Parathyroid adenoma (tissue), 2 donors: ENCODE measurements around the gene PTPRT.

Source experiments
- H2AFZ ChIP-seq: fragments of 300-600 bp; sonication (generic); one replicate; pipeline ENCODE4 v1.7.0; 2017; ENCODE audit warnings: antibody characterized with exemption, mild to moderate bottlenecking
- H3K27ac ChIP-seq: fragments of 300-600 bp; sonication (generic); one replicate; pipeline ENCODE4 v1.7.0; 2017
- H3K27me3 ChIP-seq: fragments of 300-600 bp; sonication (generic); one replicate; pipeline ENCODE4 v1.7.0; 2017; ENCODE audit warnings: low read length; ENCODE audit not compliant: control insufficient read depth, insufficient read depth
- H3K36me3 ChIP-seq: fragments of 300-600 bp; sonication (generic); one replicate; pipeline ENCODE4 v1.7.0; 2017; ENCODE audit warnings: low read length; ENCODE audit not compliant: control insufficient read depth, insufficient read depth
- H3K4me1 ChIP-seq: fragments of 300-600 bp; sonication (generic); one replicate; pipeline ENCODE4 v1.7.0; 2017; ENCODE audit warnings: control low read depth
- H3K4me2 ChIP-seq: fragments of 300-600 bp; sonication (generic); one replicate; pipeline ENCODE4 v1.7.0; 2017; ENCODE audit warnings: low read length
- H3K4me3 ChIP-seq: fragments of 300-600 bp; sonication (generic); one replicate; pipeline ENCODE4 v1.7.0; 2017; ENCODE audit warnings: low read depth, low read length
- H3K79me2 ChIP-seq: fragments of 300-600 bp; sonication (generic); one replicate; pipeline ENCODE4 v1.7.0; 2017; ENCODE audit warnings: control low read depth
- H3K9ac ChIP-seq: fragments of 300-600 bp; sonication (generic); one replicate; pipeline ENCODE4 v1.7.0; 2017; ENCODE audit warnings: mild to moderate bottlenecking
- H3K9me3 ChIP-seq: fragments of 300-600 bp; sonication (generic); one replicate; pipeline ENCODE4 v1.7.0; 2017; ENCODE audit warnings: low read length; ENCODE audit not compliant: control insufficient read depth
- TF ChIP-seq, protein P1 (sequence below): fragments of 300-600 bp; sonication (generic); IDR thresholded peaks from one replicate; pipeline ENCODE4 v1.7.0; 2017; ENCODE audit warnings: antibody characterized with exemption, mild to moderate bottlenecking
- donor health status: primary hyperparathyroidism.

PTPRT gene

DNA sequence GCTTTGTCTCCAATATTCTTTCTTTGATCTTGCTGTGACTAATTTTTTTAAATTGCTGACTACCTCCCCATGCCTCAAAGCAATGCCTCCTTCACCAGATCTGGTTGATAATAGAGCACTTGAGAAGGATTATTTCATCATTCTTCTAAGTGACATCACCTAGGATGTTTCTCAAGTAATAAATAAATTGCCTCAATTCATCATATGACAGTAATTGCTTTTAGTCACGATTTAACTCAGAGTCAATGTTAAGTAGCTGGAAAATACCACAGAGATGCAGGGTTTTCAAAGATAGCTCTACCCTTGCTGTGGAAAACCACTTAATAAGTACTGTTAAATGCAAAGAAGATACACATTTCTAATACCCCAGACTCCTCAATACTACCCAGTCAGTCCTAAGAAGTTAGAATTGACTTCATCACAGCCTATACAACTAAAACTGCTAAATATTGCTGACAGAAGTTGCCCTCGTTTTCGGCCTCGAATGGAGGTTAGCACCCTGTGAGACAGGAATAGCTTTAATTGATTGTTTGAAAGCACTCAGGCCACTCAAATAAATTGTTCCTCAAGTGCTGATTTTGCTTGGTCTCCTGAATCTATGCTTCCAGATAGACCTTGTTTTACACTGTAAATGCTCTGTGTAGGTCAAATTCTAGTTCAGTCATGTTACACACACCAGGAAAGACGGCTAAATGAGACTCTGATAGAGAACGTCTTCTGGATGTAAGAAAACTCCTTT, 931.0 kb downstream of the PTPRT start:
- no peak overlapping the region for H3K9ac ChIP-seq
- H3K36me3 ChIP-seq: no peaks in the 10 kb centered on the region
- H3K4me2 ChIP-seq: no peak overlapping the region
- H3K79me2 ChIP-seq: no peaks in the 10 kb centered on the region
- no peak overlapping the region for H3K27ac ChIP-seq
- H3K27me3 ChIP-seq: no peaks in the 10 kb centered on the region
- H2AFZ ChIP-seq: no peak overlapping the region
- H3K4me1 ChIP-seq: peaks cover 17% of the 10 kb centered on the region
- H3K4me3 ChIP-seq: no peak overlapping the region
- H3K9me3 ChIP-seq: no peaks in the 10 kb centered on the region
- TF ChIP-seq, protein P1, sequence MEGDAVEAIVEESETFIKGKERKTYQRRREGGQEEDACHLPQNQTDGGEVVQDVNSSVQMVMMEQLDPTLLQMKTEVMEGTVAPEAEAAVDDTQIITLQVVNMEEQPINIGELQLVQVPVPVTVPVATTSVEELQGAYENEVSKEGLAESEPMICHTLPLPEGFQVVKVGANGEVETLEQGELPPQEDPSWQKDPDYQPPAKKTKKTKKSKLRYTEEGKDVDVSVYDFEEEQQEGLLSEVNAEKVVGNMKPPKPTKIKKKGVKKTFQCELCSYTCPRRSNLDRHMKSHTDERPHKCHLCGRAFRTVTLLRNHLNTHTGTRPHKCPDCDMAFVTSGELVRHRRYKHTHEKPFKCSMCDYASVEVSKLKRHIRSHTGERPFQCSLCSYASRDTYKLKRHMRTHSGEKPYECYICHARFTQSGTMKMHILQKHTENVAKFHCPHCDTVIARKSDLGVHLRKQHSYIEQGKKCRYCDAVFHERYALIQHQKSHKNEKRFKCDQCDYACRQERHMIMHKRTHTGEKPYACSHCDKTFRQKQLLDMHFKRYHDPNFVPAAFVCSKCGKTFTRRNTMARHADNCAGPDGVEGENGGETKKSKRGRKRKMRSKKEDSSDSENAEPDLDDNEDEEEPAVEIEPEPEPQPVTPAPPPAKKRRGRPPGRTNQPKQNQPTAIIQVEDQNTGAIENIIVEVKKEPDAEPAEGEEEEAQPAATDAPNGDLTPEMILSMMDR: no peak

GRCh38 chr20:42255821-42256220, 933.9 kb downstream of the PTPRT start:
- Histone ChIP-seq H3K4me2 (no peak overlapping the region), H3K27me3 (no peaks in the 10 kb centered on the region), H3K9ac (no peak overlapping the region), H3K9me3 (no peaks in the 10 kb centered on the region), H3K4me1 (peaks cover 27% of the 10 kb centered on the region), H2AFZ (no peak overlapping the region), H3K27ac (no peak overlapping the region), H3K36me3 (no peaks in the 10 kb centered on the region), H3K79me2 (no peaks in the 10 kb centered on the region), H3K4me3 (no peak overlapping the region)
- TF ChIP-seq, protein P1: no peak

DNA sequence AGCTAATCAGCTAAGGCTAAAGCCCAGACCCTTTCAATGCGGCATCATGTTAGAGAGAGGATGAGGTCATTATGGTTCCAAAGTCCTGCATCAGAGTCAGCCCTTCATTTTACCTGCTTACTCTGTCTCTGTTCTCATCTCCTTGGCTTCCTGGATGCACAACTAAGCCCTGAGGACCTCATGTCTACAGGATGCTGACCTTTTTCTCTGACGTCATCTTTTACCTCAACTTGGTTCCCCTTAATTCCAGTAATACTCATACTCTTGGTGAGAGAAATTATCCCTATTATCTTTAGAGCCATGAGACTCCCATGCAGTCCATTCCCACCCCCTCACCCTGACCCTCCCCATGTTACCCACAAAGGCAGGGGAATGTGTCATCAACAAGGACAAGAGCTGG, 935.0 kb downstream of the PTPRT start:
- TF ChIP-seq, protein P1: no peak
- H3K9me3 ChIP-seq: no peaks in the 10 kb centered on the region
- peaks cover 27% of the 10 kb centered on the region for H3K4me1 ChIP-seq
- no peaks in the 10 kb centered on the region for H3K79me2 ChIP-seq
- H3K4me3 ChIP-seq: no peak overlapping the region
- no peak overlapping the region for H3K9ac ChIP-seq
- no peak overlapping the region for H3K4me2 ChIP-seq
- H3K27ac ChIP-seq: no peak overlapping the region
- H3K27me3 ChIP-seq: no peaks in the 10 kb centered on the region
- H2AFZ ChIP-seq: no peak overlapping the region
- H3K36me3 ChIP-seq: no peaks in the 10 kb centered on the region

DNA sequence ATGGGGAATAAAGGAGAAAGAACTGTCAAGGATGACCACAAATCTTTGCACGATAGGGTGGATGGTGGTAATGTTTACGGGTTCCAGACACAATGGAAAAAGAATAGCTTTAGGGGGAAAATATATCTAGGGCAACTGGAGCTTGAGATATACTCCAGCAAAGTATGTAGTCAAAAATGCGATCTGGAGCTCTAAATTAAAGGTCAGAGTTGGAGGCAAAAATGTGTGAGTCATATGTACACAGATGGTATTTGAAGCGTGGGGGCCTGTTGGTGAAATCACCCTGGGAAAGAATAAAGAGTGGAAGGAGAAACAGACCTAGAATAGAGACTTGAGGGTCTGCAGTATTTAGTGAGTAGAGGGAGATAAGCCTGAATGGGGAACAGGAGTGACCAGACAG, 937.6 kb downstream of the PTPRT start:
- Histone ChIP-seq H2AFZ (no peak overlapping the region), H3K36me3 (no peaks in the 10 kb centered on the region), H3K79me2 (no peaks in the 10 kb centered on the region), H3K27ac (no peak overlapping the region), H3K4me1 (peaks cover 27% of the 10 kb centered on the region), H3K4me3 (no peak overlapping the region), H3K9ac (no peak overlapping the region), H3K27me3 (no peaks in the 10 kb centered on the region), H3K4me2 (no peak overlapping the region), H3K9me3 (no peaks in the 10 kb centered on the region)
- TF ChIP-seq, protein P1: no peak
